ENCODE data around the gene CCDC88C. TPM values are rescaled to one million over a fixed set of nuclear protein-coding genes. Genes with fewer than 3 reads are reported as not detected.

Gene CCDC88C
- total RNA-seq, 1 experiment from 2014 or later, result 64.8 TPM

GRCh38 chr14:91348845-91349465 lies 68.7 kb downstream of the CCDC88C start (continued):
- TF ChIP-seq AFF4 (CRISPR knock-in tag; IDR thresholded peaks at IDR 0.05; ENCODE audit: borderline replicate concordance), result no peak

- ChIA-PET POLR2A (no interaction called here), CTCF (no interaction called here)
- no peak for DNase-seq (ENCODE audit: low spot score)
- H3K36me3 Mint-ChIP-seq, result no peaks in the 10 kb centered on the region
- H3K27ac Mint-ChIP-seq, result no peak overlapping the region; the same call in 1 of the 2 replicates
- no peaks in the 10 kb centered on the region for H3K27me3 Mint-ChIP-seq (ENCODE audit: low read depth)
- peaks cover 38% of the 10 kb centered on the region for H3K4me1 Mint-ChIP-seq
- no peak for ATAC-seq
- TF ChIP-seq MXD4 (CRISPR knock-in tag; IDR thresholded peaks at IDR 0.05; ENCODE audit: borderline replicate concordance) (no peak), GRHL2 (CRISPR knock-in tag; IDR thresholded peaks at IDR 0.05; ENCODE audit: insufficient replicate concordance, severe bottlenecking) (no peak), ATF2 (CRISPR knock-in tag; IDR thresholded peaks at IDR 0.05; ENCODE audit: borderline replicate concordance, low read depth) (no peak), RORB (CRISPR knock-in tag; IDR thresholded peaks at IDR 0.05) (no peak), NR2C2 (CRISPR knock-in tag; IDR thresholded peaks at IDR 0.05) (no peak), OVOL2 (CRISPR knock-in tag; IDR thresholded peaks at IDR 0.05; ENCODE audit: borderline replicate concordance) (no peak), CDX4 (CRISPR knock-in tag; IDR thresholded peaks at IDR 0.05; ENCODE audit: borderline replicate concordance) (no peak), EMX1 (CRISPR knock-in tag; IDR thresholded peaks at IDR 0.05) (no peak), ZMAT4 (CRISPR knock-in tag; IDR thresholded peaks at IDR 0.05) (no peak), SMAD4 (CRISPR knock-in tag; IDR thresholded peaks at IDR 0.05) (no peak), ELF4 (CRISPR knock-in tag; IDR thresholded peaks at IDR 0.05; ENCODE audit: low read depth) (no peak), ZNF281 (CRISPR knock-in tag; IDR thresholded peaks at IDR 0.05) (no peak)
- TF ChIP-seq, protein P1, sequence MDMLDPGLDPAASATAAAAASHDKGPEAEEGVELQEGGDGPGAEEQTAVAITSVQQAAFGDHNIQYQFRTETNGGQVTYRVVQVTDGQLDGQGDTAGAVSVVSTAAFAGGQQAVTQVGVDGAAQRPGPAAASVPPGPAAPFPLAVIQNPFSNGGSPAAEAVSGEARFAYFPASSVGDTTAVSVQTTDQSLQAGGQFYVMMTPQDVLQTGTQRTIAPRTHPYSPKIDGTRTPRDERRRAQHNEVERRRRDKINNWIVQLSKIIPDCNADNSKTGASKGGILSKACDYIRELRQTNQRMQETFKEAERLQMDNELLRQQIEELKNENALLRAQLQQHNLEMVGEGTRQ (CRISPR knock-in tag; IDR thresholded peaks at IDR 0.05), result no peak
- TF ChIP-seq, protein P2, sequence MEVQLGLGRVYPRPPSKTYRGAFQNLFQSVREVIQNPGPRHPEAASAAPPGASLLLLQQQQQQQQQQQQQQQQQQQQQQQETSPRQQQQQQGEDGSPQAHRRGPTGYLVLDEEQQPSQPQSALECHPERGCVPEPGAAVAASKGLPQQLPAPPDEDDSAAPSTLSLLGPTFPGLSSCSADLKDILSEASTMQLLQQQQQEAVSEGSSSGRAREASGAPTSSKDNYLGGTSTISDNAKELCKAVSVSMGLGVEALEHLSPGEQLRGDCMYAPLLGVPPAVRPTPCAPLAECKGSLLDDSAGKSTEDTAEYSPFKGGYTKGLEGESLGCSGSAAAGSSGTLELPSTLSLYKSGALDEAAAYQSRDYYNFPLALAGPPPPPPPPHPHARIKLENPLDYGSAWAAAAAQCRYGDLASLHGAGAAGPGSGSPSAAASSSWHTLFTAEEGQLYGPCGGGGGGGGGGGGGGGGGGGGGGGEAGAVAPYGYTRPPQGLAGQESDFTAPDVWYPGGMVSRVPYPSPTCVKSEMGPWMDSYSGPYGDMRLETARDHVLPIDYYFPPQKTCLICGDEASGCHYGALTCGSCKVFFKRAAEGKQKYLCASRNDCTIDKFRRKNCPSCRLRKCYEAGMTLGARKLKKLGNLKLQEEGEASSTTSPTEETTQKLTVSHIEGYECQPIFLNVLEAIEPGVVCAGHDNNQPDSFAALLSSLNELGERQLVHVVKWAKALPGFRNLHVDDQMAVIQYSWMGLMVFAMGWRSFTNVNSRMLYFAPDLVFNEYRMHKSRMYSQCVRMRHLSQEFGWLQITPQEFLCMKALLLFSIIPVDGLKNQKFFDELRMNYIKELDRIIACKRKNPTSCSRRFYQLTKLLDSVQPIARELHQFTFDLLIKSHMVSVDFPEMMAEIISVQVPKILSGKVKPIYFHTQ (CRISPR knock-in tag; IDR thresholded peaks at IDR 0.05), result no peak
- H3K9me3 Mint-ChIP-seq, result no peaks in the 10 kb centered on the region
- no peak overlapping the region for H3K4me3 Mint-ChIP-seq
These were observed 70.8 kb downstream of the CCDC88C start for GRCh38 chr14:91346838-91347173.
